H1 (cell line): ENCODE results near the gene DPF3. TPM values are rescaled to one million over a fixed set of nuclear protein-coding genes. Genes with fewer than 3 reads are reported as not detected.

ENCODE experiments used
- CTCF ChIA-PET: fragments of 300-600 bp; sonication (Branson Sonifier 250); formaldehyde crosslinking; loops from one replicate; lab custom pipeline; 2021; ENCODE audit not compliant: partially characterized antibody; lab: Charles Lee
- POLR2A ChIA-PET: fragments of 300-600 bp; sonication (Branson Sonifier 250); formaldehyde crosslinking; loops from one replicate; lab custom pipeline; 2021; ENCODE audit warnings: inconsistent platforms; ENCODE audit not compliant: partially characterized antibody; lab: Charles Lee
- DNase-seq, 2 experiments: peaks; one replicate each; pipeline versions ENCODE4 v3.0.0 to v3.0.0-alpha.2; 2010 to 2022; ENCODE audit warnings: low spot score in 2 of 2, low read depth in 1 of 2, mixed read lengths in 1 of 2
- FAIRE-seq: peaks from 2 replicates; lab custom pipeline; 2011; peaks lifted over from hg19 to GRCh38; lab: Jason Lieb, UNC
- H2AFZ ChIP-seq: 2 replicates; pipeline ENCODE4 v1.8.1; 2012; ENCODE audit warnings: low read length, inconsistent platforms
- H2AK5ac ChIP-seq: 2 replicates; pipeline ENCODE4 v1.6.1; 2013; ENCODE audit warnings: low read depth, low read length
- H2BK120ac ChIP-seq: replicated peaks from 2 replicates; pipeline ENCODE3; 2013; ENCODE audit warnings: low read depth, low read length, inconsistent platforms
- H2BK12ac ChIP-seq: 2 replicates; pipeline ENCODE4 v1.6.1; 2013; ENCODE audit warnings: low read depth, low read length
- H2BK15ac ChIP-seq: 2 replicates; pipeline ENCODE4 v1.6.1; 2013; ENCODE audit warnings: low read length
- H2BK20ac ChIP-seq: 2 replicates; pipeline ENCODE4 v1.6.1; 2013; ENCODE audit warnings: low read length
- H2BK5ac ChIP-seq: 2 replicates; pipeline ENCODE4 v1.6.1; 2013; ENCODE audit warnings: low read depth, low read length
- H3K14ac ChIP-seq: 2 replicates; pipeline ENCODE4 v1.6.1; 2013; ENCODE audit warnings: inconsistent platforms; ENCODE audit not compliant: insufficient read length
- H3K18ac ChIP-seq: 2 replicates; pipeline ENCODE4 v1.6.1; 2013; ENCODE audit warnings: low read length; ENCODE audit errors: extremely low read depth
- H3K23ac ChIP-seq: 2 replicates; pipeline ENCODE4 v1.6.1; 2013; ENCODE audit warnings: inconsistent platforms; ENCODE audit not compliant: insufficient read length
- H3K23me2 ChIP-seq: 2 replicates; pipeline ENCODE4 v1.6.1; 2013; ENCODE audit warnings: low read depth, low read length
- H3K27ac ChIP-seq: 2 replicates; pipeline ENCODE4 v1.6.1; 2011; ENCODE audit warnings: low read depth, low read length, inconsistent platforms
- H3K27me3 ChIP-seq, 4 experiments: replicated peaks in 1 of 4; 1 replicate in 1 of 4; 2 replicates in 3 of 4; pipeline versions ENCODE4 v1.6.1 to v1.8.1; 2011 to 2013; ENCODE audit warnings: low read length in 3 of 4, mild to moderate bottlenecking in 3 of 4, inconsistent platforms in 2 of 4, mixed read lengths in 2 of 4, moderate library complexity in 1 of 4; ENCODE audit not compliant: control insufficient read depth in 3 of 4, insufficient read depth in 3 of 4; ENCODE audit errors: extremely low read depth in 1 of 4
- H3K36me3 ChIP-seq, 4 experiments: 2 replicates each; pipeline versions ENCODE4 v1.6.1 to v1.8.1; 2011 to 2013; ENCODE audit warnings: mild to moderate bottlenecking in 4 of 4, low read length in 3 of 4, moderate library complexity in 2 of 4, control low read depth in 1 of 4, inconsistent platforms in 1 of 4; ENCODE audit not compliant: insufficient read depth in 4 of 4, control insufficient read depth in 2 of 4
- H3K4ac ChIP-seq: replicated peaks from 2 replicates; pipeline ENCODE3; 2013; ENCODE audit warnings: low read length, low read depth, mixed read lengths, inconsistent platforms; ENCODE audit not compliant: insufficient read length
- H3K4me1 ChIP-seq, 4 experiments: replicated peaks in 1 of 4; 1 replicate in 1 of 4; 2 replicates in 3 of 4; pipeline versions ENCODE4 v1.6.1 to v1.8.1; 2011 to 2013; ENCODE audit warnings: low read length in 3 of 4, inconsistent platforms in 2 of 4, mixed read lengths in 1 of 4; ENCODE audit not compliant: insufficient read depth in 4 of 4, control insufficient read depth in 3 of 4
- H3K4me2 ChIP-seq, 2 experiments: 2 replicates each; pipeline versions ENCODE4 v1.6.1 to v1.8.1; 2011 to 2013; ENCODE audit warnings: low read depth in 2 of 2, low read length in 2 of 2, control low read depth in 1 of 2, inconsistent platforms in 1 of 2, mild to moderate bottlenecking in 1 of 2; ENCODE audit not compliant: insufficient read depth in 1 of 2
- H3K4me3 ChIP-seq, 4 experiments: fragments of 200-600, 300-600 bp in 1 of 4; sonication (generic), shearing (Covaris generic), sonication (Bioruptor Twin) in 1 of 4; 2 replicates each; pipeline versions ENCODE4 v1.5.1 to v1.8.1; 2011 to 2016; ENCODE audit warnings: low read length in 4 of 4, low read depth in 3 of 4, control low read depth in 2 of 4, inconsistent platforms in 2 of 4, mild to moderate bottlenecking in 2 of 4, mixed read lengths in 1 of 4, moderate library complexity in 1 of 4; ENCODE audit not compliant: insufficient read depth in 2 of 4; ENCODE audit errors: extremely low read depth in 1 of 4
- H3K56ac ChIP-seq: replicated peaks from 2 replicates; pipeline ENCODE3; 2013; ENCODE audit warnings: low read depth, mild to moderate bottlenecking, mixed read lengths, low read length, inconsistent platforms; ENCODE audit not compliant: insufficient read length
- H3K79me1 ChIP-seq: 2 replicates; pipeline ENCODE4 v1.6.1; 2013; ENCODE audit warnings: low read depth, low read length, control low read depth
- H3K79me2 ChIP-seq, 2 experiments: 2 replicates each; pipeline versions ENCODE4 v1.6.1 to v1.8.1; 2012 to 2013; ENCODE audit warnings: low read length in 2 of 2, mild to moderate bottlenecking in 2 of 2, inconsistent platforms in 1 of 2; ENCODE audit not compliant: insufficient read depth in 2 of 2, control insufficient read depth in 1 of 2
- H3K9ac ChIP-seq, 4 experiments: replicated peaks in 1 of 4; 1 replicate in 1 of 4; 2 replicates in 3 of 4; pipeline versions ENCODE4 v1.6.1 to v1.8.1; 2011 to 2013; ENCODE audit warnings: low read depth in 3 of 4, low read length in 3 of 4, control low read depth in 2 of 4, mild to moderate bottlenecking in 2 of 4, moderate library complexity in 2 of 4, inconsistent platforms in 1 of 4; ENCODE audit errors: extremely low read depth in 1 of 4
- H3K9me3 ChIP-seq, 2 experiments: 2 replicates each; pipeline versions ENCODE4 v1.6.1 to v1.8.1; 2012 to 2013; ENCODE audit warnings: mild to moderate bottlenecking in 2 of 2, moderate library complexity in 2 of 2, control low read depth in 1 of 2, inconsistent platforms in 1 of 2, low read depth in 1 of 2, low read length in 1 of 2, mixed read lengths in 1 of 2; ENCODE audit not compliant: insufficient read depth in 2 of 2
- H4K20me1 ChIP-seq, 2 experiments: replicated peaks in 1 of 2; 2 replicates each; pipeline versions ENCODE3 to v1.8.1; 2011 to 2013; ENCODE audit warnings: inconsistent platforms in 2 of 2, low read length in 2 of 2, mild to moderate bottlenecking in 1 of 2; ENCODE audit not compliant: insufficient read depth in 2 of 2, control insufficient read depth in 1 of 2
- H4K5ac ChIP-seq: 2 replicates; pipeline ENCODE4 v1.6.1; 2013; ENCODE audit warnings: low read length, low read depth, mixed read lengths, inconsistent platforms; ENCODE audit not compliant: insufficient read length
- H4K8ac ChIP-seq: 2 replicates; pipeline ENCODE4 v1.8.0; 2013; ENCODE audit warnings: mild to moderate bottlenecking, moderate library complexity, low read length, inconsistent platforms; ENCODE audit not compliant: insufficient read depth; ENCODE audit errors: extremely low read depth
- H4K91ac ChIP-seq: replicated peaks from 2 replicates; pipeline ENCODE3; 2013; ENCODE audit warnings: low read length, mixed read lengths, inconsistent platforms; ENCODE audit not compliant: insufficient read length
- BACH1 ChIP-seq: IDR thresholded peaks from 2 replicates; pipeline ENCODE4 v1.6.1; 2012; ENCODE audit warnings: low read length, improper control_type of control experiment
- BCL11A ChIP-seq, 2 experiments: IDR thresholded peaks; one replicate each; pipeline ENCODE4 v1.6.1; 2011; ENCODE audit warnings: low read depth in 2 of 2, low read length in 2 of 2, mild to moderate bottlenecking in 2 of 2
- EGR1 ChIP-seq: IDR thresholded peaks from 2 replicates; pipeline ENCODE4 v1.6.1; 2011; ENCODE audit warnings: low read depth, low read length, borderline replicate concordance
- JUN ChIP-seq: IDR thresholded peaks from 2 replicates; pipeline ENCODE4 v1.6.1; 2011; ENCODE audit warnings: low read depth, mild to moderate bottlenecking, improper control_type of control experiment, low read length
- JUND ChIP-seq: IDR thresholded peaks from 2 replicates; pipeline ENCODE4 v1.6.1; 2011; ENCODE audit warnings: mild to moderate bottlenecking, improper control_type of control experiment, low read length
- MAFK ChIP-seq: IDR thresholded peaks from 2 replicates; pipeline ENCODE4 v1.6.1; 2012; ENCODE audit warnings: low read depth, mild to moderate bottlenecking, improper control_type of control experiment, low read length
- SP1 ChIP-seq: IDR thresholded peaks from 2 replicates; pipeline ENCODE4 v1.6.1; 2011; ENCODE audit warnings: low read depth, low read length
- SP2 ChIP-seq: IDR thresholded peaks from 2 replicates; pipeline ENCODE4 v1.6.1; 2012; ENCODE audit warnings: mild to moderate bottlenecking, low read length, inconsistent platforms
- SP4 ChIP-seq: IDR thresholded peaks from 2 replicates; pipeline ENCODE4 v1.6.1; 2012; ENCODE audit warnings: low read length, inconsistent platforms
- SRF ChIP-seq: IDR thresholded peaks from 2 replicates; pipeline ENCODE4 v1.6.1; 2011; ENCODE audit warnings: mild to moderate bottlenecking, low read depth, low read length, moderate library complexity
- TEAD4 ChIP-seq: IDR thresholded peaks from 2 replicates; pipeline ENCODE4 v1.6.1; 2012; ENCODE audit warnings: low read depth, low read length, inconsistent platforms, mixed read lengths
- WGBS, 2 experiments: shearing (Covaris generic) in 1 of 2; methylation state at CpG; one replicate each; pipeline versions ENCODE4 v1.1.6 to v1.1.7; 2013 to 2015; ENCODE audit warnings: low lambda C conversion rate in 2 of 2, mixed read lengths in 2 of 2, inconsistent platforms in 1 of 2, low coverage in 1 of 2, missing lambda C conversion rate in 1 of 2; ENCODE audit not compliant: insufficient replicate concordance in 2 of 2, insufficient coverage in 1 of 2, insufficient read length in 1 of 2; ENCODE audit errors: extremely low coverage in 1 of 2, missing lambda C conversion rate in 1 of 2; 5-methylcytosine and 5-hydroxymethylcytosine counted together
- polyA plus RNA-seq, 7 experiments: library from polyadenylated mRNA; depleted of rRNA in 3 of 7; stranded (reverse) in 5 of 7; unstranded in 2 of 7; fragments of >200 nt in 5 of 7; fragments of 200-250 nt in 2 of 7; gene quantifications; 1 replicate in 5 of 7; 2 replicates in 1 of 7; 4 replicates in 1 of 7; pipeline versions ENCODE4 v1.2.1 to v1.2.3, GENCODE V29; 2011 to 2013; ENCODE audit warnings: missing spikeins in 2 of 7, mixed read lengths in 2 of 7
- total RNA-seq: library from RNA; stranded (reverse); fragmentation: NEBNext Ultra II Directional; extraction: Animal tissue kit (Norgen Biotek cat#: 25700); gene quantifications from 2 replicates; pipeline ENCODE4 v1.2.1, GENCODE V29; 2021
- TF ChIP-seq, protein P1 (sequence below): IDR thresholded peaks from 2 replicates; pipeline ENCODE4 v1.6.1; 2012; ENCODE audit warnings: inconsistent platforms
- TF ChIP-seq, protein P2 (sequence below): IDR thresholded peaks from 2 replicates; pipeline ENCODE4 v1.6.1; 2011; ENCODE audit warnings: low read depth, mild to moderate bottlenecking, low read length; ENCODE audit not compliant: insufficient read depth
- TF ChIP-seq, protein P3 (sequence below): IDR thresholded peaks from 2 replicates; pipeline ENCODE4 v1.6.1; 2012; ENCODE audit warnings: inconsistent platforms

DPF3 gene
- total and polyA plus RNA-seq, 2 of the 8 experiments (the other 6 are each of a cell fraction or from before 2014, with no cell fraction given) = 0.19 TPM; not detected in 1

DNA sequence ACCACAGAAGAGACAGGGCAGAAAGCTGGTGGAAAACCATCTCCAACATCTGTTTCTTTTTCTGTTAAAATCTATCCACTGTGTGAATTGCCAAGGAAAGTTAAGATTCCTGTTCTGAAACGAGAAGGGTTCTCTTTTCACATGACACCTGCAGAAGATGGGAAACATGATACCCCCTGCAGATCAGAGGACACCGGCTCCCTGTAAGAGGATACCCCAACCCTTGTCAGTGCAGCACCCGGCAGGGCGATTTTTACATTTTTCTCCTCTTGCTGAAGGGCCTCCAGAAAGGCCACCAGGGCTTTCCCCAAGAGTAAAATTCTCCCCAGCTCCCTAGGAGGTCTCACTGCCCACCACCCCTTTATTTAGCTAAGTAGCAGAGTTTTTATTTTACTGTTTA is 48.2 kb downstream of the DPF3 start:
- H4K8ac ChIP-seq = no peak overlapping the region
- no peak overlapping the region for H4K5ac ChIP-seq
- H3K23ac ChIP-seq = no peak overlapping the region
- H2BK12ac ChIP-seq = no peak overlapping the region
- H3K79me2 ChIP-seq = no peaks in the 10 kb centered on the region; a peak in 1 of 4 replicates
- no peak overlapping the region for H2BK15ac ChIP-seq
- no peak overlapping the region for H3K56ac ChIP-seq
- no peak overlapping the region for H3K4me3 ChIP-seq
- H3K4me1 ChIP-seq = no peaks in the 10 kb centered on the region
- H2AFZ ChIP-seq = no peak overlapping the region
- no peak overlapping the region for H2BK5ac ChIP-seq
- H2BK120ac ChIP-seq = no peak overlapping the region
- no peak for FAIRE-seq
- H3K18ac ChIP-seq = no peak overlapping the region
- H3K36me3 ChIP-seq = no peaks in the 10 kb centered on the region
- no peaks in the 10 kb centered on the region for H4K20me1 ChIP-seq
- H3K27me3 ChIP-seq = no peaks in the 10 kb centered on the region
- DNase-seq = no peak
- ChIA-PET CTCF (no interaction called here), POLR2A (no interaction called here)
- H3K14ac ChIP-seq = no peak overlapping the region
- 88% methylated on average over 4 of the region's 4 CpGs; no CpG with 5 or more reads in 1 of the 2 experiments for WGBS, 2 experiments
- no peak overlapping the region for H4K91ac ChIP-seq
- H3K9ac ChIP-seq = no peak overlapping the region
- no peak overlapping the region for H3K4ac ChIP-seq
- H2BK20ac ChIP-seq = no peak overlapping the region
- H3K79me1 ChIP-seq = no peaks in the 10 kb centered on the region
- no peaks in the 10 kb centered on the region for H3K9me3 ChIP-seq
- no peaks in the 10 kb centered on the region for H3K23me2 ChIP-seq
- no peak overlapping the region for H3K27ac ChIP-seq
- no peak overlapping the region for H3K4me2 ChIP-seq
- no peak overlapping the region for H2AK5ac ChIP-seq
- no peak for TF ChIP-seq JUN
- no peak for TF ChIP-seq BACH1
- TF ChIP-seq, protein P1, sequence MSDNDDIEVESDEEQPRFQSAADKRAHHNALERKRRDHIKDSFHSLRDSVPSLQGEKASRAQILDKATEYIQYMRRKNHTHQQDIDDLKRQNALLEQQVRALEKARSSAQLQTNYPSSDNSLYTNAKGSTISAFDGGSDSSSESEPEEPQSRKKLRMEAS = no peak
- no peak for TF ChIP-seq BCL11A (IDR thresholded peaks at IDR 0.05; ENCODE audit: low read depth in 2 of 2, low read length in 2 of 2)
- no peak for TF ChIP-seq SP2
- no peak for TF ChIP-seq SP4
- TF ChIP-seq JUND = no peak
- TF ChIP-seq, protein P2, sequence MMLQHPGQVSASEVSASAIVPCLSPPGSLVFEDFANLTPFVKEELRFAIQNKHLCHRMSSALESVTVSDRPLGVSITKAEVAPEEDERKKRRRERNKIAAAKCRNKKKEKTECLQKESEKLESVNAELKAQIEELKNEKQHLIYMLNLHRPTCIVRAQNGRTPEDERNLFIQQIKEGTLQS = no peak
- TF ChIP-seq TEAD4 = no peak
- no peak for TF ChIP-seq SP1
- TF ChIP-seq SRF = no peak
- no peak for TF ChIP-seq MAFK
- TF ChIP-seq EGR1 = no peak
- TF ChIP-seq, protein P3, sequence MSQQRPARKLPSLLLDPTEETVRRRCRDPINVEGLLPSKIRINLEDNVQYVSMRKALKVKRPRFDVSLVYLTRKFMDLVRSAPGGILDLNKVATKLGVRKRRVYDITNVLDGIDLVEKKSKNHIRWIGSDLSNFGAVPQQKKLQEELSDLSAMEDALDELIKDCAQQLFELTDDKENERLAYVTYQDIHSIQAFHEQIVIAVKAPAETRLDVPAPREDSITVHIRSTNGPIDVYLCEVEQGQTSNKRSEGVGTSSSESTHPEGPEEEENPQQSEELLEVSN = no peak
